ENCODE measurements around the gene TRIM58. TPM values are rescaled to one million over a fixed set of nuclear protein-coding genes. Genes with fewer than 3 reads are reported as not detected.
A peak's percentile ranks its signal among the peaks of the same experiment; 100 is the strongest.

TRIM58 gene
- total and polyA plus RNA-seq, 5 donors: 0.07 to 0.56 (median 0.42) TPM

GRCh38 chr1:247884797-247885413, 27.9 kb downstream of the TRIM58 start:
- DNase-seq: no peak
- no peaks in the 10 kb centered on the region for H3K9me3 ChIP-seq (ENCODE audit: control insufficient read depth, low read length)
- no peak for ATAC-seq
- H3K27me3 ChIP-seq (ENCODE audit: control insufficient read depth, insufficient read depth): no peaks in the 10 kb centered on the region
- no peak overlapping the region for H3K27ac ChIP-seq (ENCODE audit: low read length)
- H3K4me1 ChIP-seq (ENCODE audit: control insufficient read depth, insufficient read depth, low read length): no peaks in the 10 kb centered on the region
- H3K4me3 ChIP-seq (ENCODE audit: low read length): no peak overlapping the region
- intact Hi-C loops (cut with DNase I): no loop called here
- WGBS: 85% methylated on average over 10 of the region's 10 CpGs

- Histone ChIP-seq H3K4me1 (ENCODE audit: control insufficient read depth, insufficient read depth, low read length) (no peaks in the 10 kb centered on the region), H3K27me3 (ENCODE audit: control insufficient read depth, insufficient read depth) (no peaks in the 10 kb centered on the region), H3K9me3 (ENCODE audit: control insufficient read depth, low read length) (no peaks in the 10 kb centered on the region), H3K27ac (ENCODE audit: low read length) (no peak within 1 kb of the TSS), H3K4me3 (ENCODE audit: low read length) (no peak within 1 kb of the TSS)
- ATAC-seq (no peak), DNase-seq (no peak)
- 40% methylated on average over 2 of the region's 2 CpGs for WGBS
- intact Hi-C loops (cut with DNase I): no loop called here
Measured at GRCh38 chr1:247895163-247895637, 38.2 kb downstream of the TRIM58 start, which contains the start of gene OR2W3. Gene OR2W3, plus strand, starts transcription at chr1:247895587. Its CDS starts 0 bp downstream, at chr1:247895587.

GRCh38 chr1:247895976-247896375, 39.0 kb downstream of the TRIM58 start:
- DNase-seq: no peak
- Histone ChIP-seq H3K4me3 (ENCODE audit: low read length) (no peak overlapping the region), H3K27ac (ENCODE audit: low read length) (no peak overlapping the region), H3K27me3 (ENCODE audit: control insufficient read depth, insufficient read depth) (no peaks in the 10 kb centered on the region), H3K9me3 (ENCODE audit: control insufficient read depth, low read length) (no peaks in the 10 kb centered on the region), H3K4me1 (ENCODE audit: control insufficient read depth, insufficient read depth, low read length) (no peaks in the 10 kb centered on the region)
- 85% methylated on average over 14 of the region's 14 CpGs for WGBS
- ATAC-seq: no peak
- intact Hi-C loops (cut with DNase I): no loop called here

- ATAC-seq (no peak), DNase-seq (no peak)
Measured at GRCh38 chr1:247904122-247904521, 47.1 kb downstream of the TRIM58 start.

GRCh38 chr1:247905181-247905580, 48.2 kb downstream of the TRIM58 start:
- ATAC-seq: no peak

More at GRCh38 chr1:247904122-247904521, 47.1 kb downstream of the TRIM58 start:
- H3K4me3 ChIP-seq (ENCODE audit: low read length): no peak overlapping the region
- H3K4me1 ChIP-seq (ENCODE audit: control insufficient read depth, insufficient read depth, low read length): no peaks in the 10 kb centered on the region
- H3K27ac ChIP-seq (ENCODE audit: low read length): no peak overlapping the region
- WGBS: 78% methylated on average over 6 of the region's 6 CpGs
- intact Hi-C loops (cut with DNase I): no loop called here
- H3K27me3 ChIP-seq (ENCODE audit: control insufficient read depth, insufficient read depth): no peaks in the 10 kb centered on the region
- no peaks in the 10 kb centered on the region for H3K9me3 ChIP-seq (ENCODE audit: control insufficient read depth, low read length)

GRCh38 chr1:247905910-247906503, 49.0 kb downstream of the TRIM58 start:
- H3K9me3 ChIP-seq (ENCODE audit: control insufficient read depth, low read length): no peaks in the 10 kb centered on the region
- intact Hi-C loops (cut with DNase I): no loop called here
- 65% methylated on average over 9 of the region's 9 CpGs for WGBS
- DNase-seq: no peak
- no peaks in the 10 kb centered on the region for H3K27me3 ChIP-seq (ENCODE audit: control insufficient read depth, insufficient read depth)
- H3K27ac ChIP-seq (ENCODE audit: low read length): no peak overlapping the region
- no peaks in the 10 kb centered on the region for H3K4me1 ChIP-seq (ENCODE audit: control insufficient read depth, insufficient read depth, low read length)
- ATAC-seq: no peak
- no peak overlapping the region for H3K4me3 ChIP-seq (ENCODE audit: low read length)

More at GRCh38 chr1:247905181-247905580, 48.2 kb downstream of the TRIM58 start:
- no peak overlapping the region for H3K27ac ChIP-seq (ENCODE audit: low read length)
- intact Hi-C loops (cut with DNase I): no loop called here
- H3K27me3 ChIP-seq (ENCODE audit: control insufficient read depth, insufficient read depth): no peaks in the 10 kb centered on the region
- H3K9me3 ChIP-seq (ENCODE audit: control insufficient read depth, low read length): no peaks in the 10 kb centered on the region
- no peaks in the 10 kb centered on the region for H3K4me1 ChIP-seq (ENCODE audit: control insufficient read depth, insufficient read depth, low read length)
- 86% methylated on average over 13 of the region's 13 CpGs for WGBS
- DNase-seq: peak in 1 of 3 donors; percentile 37
- no peak overlapping the region for H3K4me3 ChIP-seq (ENCODE audit: low read length)

- H3K9me3 ChIP-seq (ENCODE audit: control insufficient read depth, low read length): no peaks in the 10 kb centered on the region
- no peaks in the 10 kb centered on the region for H3K4me1 ChIP-seq (ENCODE audit: control insufficient read depth, insufficient read depth, low read length)
- 50% methylated on average over 7 of the region's 7 CpGs for WGBS
- intact Hi-C loops (cut with DNase I): no loop called here
- no peaks in the 10 kb centered on the region for H3K27me3 ChIP-seq (ENCODE audit: control insufficient read depth, insufficient read depth)
- ATAC-seq (peak in 1 of 2 donors; percentile 41), DNase-seq (no peak)
- H3K27ac ChIP-seq (ENCODE audit: low read length): no peak overlapping the region
- no peak overlapping the region for H3K4me3 ChIP-seq (ENCODE audit: low read length)
Measured at GRCh38 chr1:247906504-247907047, 49.6 kb downstream of the TRIM58 start.

GRCh38 chr1:247908766-247909165, 51.8 kb downstream of the TRIM58 start:
- intact Hi-C loops (cut with DNase I): no loop called here
- ATAC-seq (no peak), DNase-seq (no peak)
- Histone ChIP-seq H3K4me1 (ENCODE audit: control insufficient read depth, insufficient read depth, low read length) (no peaks in the 10 kb centered on the region), H3K9me3 (ENCODE audit: control insufficient read depth, low read length) (no peaks in the 10 kb centered on the region), H3K27ac (ENCODE audit: low read length) (no peak overlapping the region), H3K4me3 (ENCODE audit: low read length) (no peak overlapping the region), H3K27me3 (ENCODE audit: control insufficient read depth, insufficient read depth) (no peaks in the 10 kb centered on the region)
- 73% methylated on average over 5 of the region's 5 CpGs for WGBS

GRCh38 chr1:247913786-247914185, 56.8 kb downstream of the TRIM58 start:
- H3K9me3 ChIP-seq (ENCODE audit: control insufficient read depth, low read length): no peaks in the 10 kb centered on the region
- H3K27ac ChIP-seq (ENCODE audit: low read length): no peak overlapping the region
- DNase-seq (no peak), ATAC-seq (no peak)
- H3K27me3 ChIP-seq (ENCODE audit: control insufficient read depth, insufficient read depth): no peaks in the 10 kb centered on the region
- no peak overlapping the region for H3K4me3 ChIP-seq (ENCODE audit: low read length)
- 74% methylated on average over 2 of the region's 2 CpGs for WGBS
- H3K4me1 ChIP-seq (ENCODE audit: control insufficient read depth, insufficient read depth, low read length): no peaks in the 10 kb centered on the region
- intact Hi-C loops (cut with DNase I): no loop called here

- no peak overlapping the region for H3K4me3 ChIP-seq (ENCODE audit: low read length)
- H3K27ac ChIP-seq (ENCODE audit: low read length): no peak overlapping the region
- no peak for ATAC-seq
- intact Hi-C loops (cut with DNase I): no loop called here
- WGBS: 45% methylated on average over 4 of the region's 4 CpGs
- H3K27me3 ChIP-seq (ENCODE audit: control insufficient read depth, insufficient read depth): no peaks in the 10 kb centered on the region
- no peak for DNase-seq
- H3K9me3 ChIP-seq (ENCODE audit: control insufficient read depth, low read length): no peaks in the 10 kb centered on the region
- H3K4me1 ChIP-seq (ENCODE audit: control insufficient read depth, insufficient read depth, low read length): no peaks in the 10 kb centered on the region
Measured at GRCh38 chr1:247914941-247915662, 58.1 kb downstream of the TRIM58 start.

GRCh38 chr1:247919952-247920351, 63.0 kb downstream of the TRIM58 start, which contains the start of gene OR2T8:
Gene OR2T8, plus strand, starts transcription at chr1:247920252. Its CDS starts 766 bp downstream, at chr1:247921018.
- Histone ChIP-seq H3K27me3 (ENCODE audit: control insufficient read depth, insufficient read depth) (no peaks in the 10 kb centered on the region), H3K4me1 (ENCODE audit: control insufficient read depth, insufficient read depth, low read length) (no peaks in the 10 kb centered on the region), H3K27ac (ENCODE audit: low read length) (no peak within 1 kb of the TSS), H3K4me3 (ENCODE audit: low read length) (no peak within 1 kb of the TSS), H3K9me3 (ENCODE audit: control insufficient read depth, low read length) (no peaks in the 10 kb centered on the region)
- 92% methylated on average over 2 of the region's 2 CpGs for WGBS
- DNase-seq: no peak
- ATAC-seq: no peak
- intact Hi-C loops (cut with DNase I): no loop called here
